PFSK-1 (cell line): Measurements from ENCODE around the gene S100A7.

Experiments
- FOXP2 ChIP-seq: optimal IDR thresholded peaks from 2 replicates; pipeline ENCODE3; 2011; ENCODE audit warnings: borderline replicate concordance, control low read depth, inconsistent platforms; ENCODE audit not compliant: insufficient read depth; ENCODE audit errors: extremely low read length, extremely low read depth
- POLR2AphosphoS5 ChIP-seq: IDR thresholded peaks from 2 replicates; pipeline ENCODE4 v1.6.1; 2012; ENCODE audit warnings: low read depth, mild to moderate bottlenecking, control low read depth, low read length, moderate library complexity
- REST ChIP-seq, 2 experiments: IDR thresholded peaks; 2 replicates each; pipeline versions ENCODE4 v1.6.1 to v1.8.0; 2011 to 2012; ENCODE audit warnings: low read depth in 2 of 2, low read length in 2 of 2, control low read depth in 1 of 2, inconsistent platforms in 1 of 2, mild to moderate bottlenecking in 1 of 2, moderate library complexity in 1 of 2; ENCODE audit not compliant: insufficient read depth in 1 of 2
- SIN3A ChIP-seq: IDR thresholded peaks from 2 replicates; pipeline ENCODE4 v1.6.1; 2012; ENCODE audit warnings: mild to moderate bottlenecking, low read length, moderate library complexity, borderline replicate concordance; ENCODE audit not compliant: insufficient read depth
- TAF1 ChIP-seq: IDR thresholded peaks from 2 replicates; pipeline ENCODE4 v1.6.1; 2012; ENCODE audit warnings: low read length, control low read depth, borderline replicate concordance; ENCODE audit not compliant: insufficient read depth

Gene S100A7

DNA sequence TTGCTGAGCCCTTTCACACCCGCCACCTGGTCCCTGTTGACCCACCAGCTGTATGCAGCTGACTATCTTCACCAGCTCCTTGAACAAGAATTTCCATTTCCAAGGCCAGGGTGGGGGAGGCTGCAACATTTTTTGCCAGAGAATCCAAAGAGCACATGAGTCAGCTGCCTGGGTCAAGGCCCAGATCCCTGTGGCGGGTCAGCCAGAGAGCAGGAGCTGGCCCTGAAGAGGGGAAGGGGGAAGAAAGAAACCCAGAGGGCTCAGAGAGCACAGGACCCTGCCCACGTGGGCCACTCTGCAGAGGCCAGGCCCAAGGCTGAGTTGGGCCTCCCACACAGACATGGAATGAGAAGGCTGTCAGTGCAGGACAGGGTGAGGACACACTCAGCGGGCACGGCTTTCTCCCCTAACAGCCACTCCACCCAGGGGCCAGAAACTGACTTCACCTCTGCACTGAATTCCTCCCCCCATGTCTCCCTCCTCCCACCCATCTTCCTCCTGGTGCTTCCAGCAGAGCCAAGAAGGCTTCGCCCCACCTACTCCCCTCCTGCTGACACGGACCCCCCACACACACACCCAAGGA lies 46.5 kb upstream of the S100A7 start:
- TF ChIP-seq POLR2AphosphoS5, result no peak
- no peak for TF ChIP-seq TAF1

DNA sequence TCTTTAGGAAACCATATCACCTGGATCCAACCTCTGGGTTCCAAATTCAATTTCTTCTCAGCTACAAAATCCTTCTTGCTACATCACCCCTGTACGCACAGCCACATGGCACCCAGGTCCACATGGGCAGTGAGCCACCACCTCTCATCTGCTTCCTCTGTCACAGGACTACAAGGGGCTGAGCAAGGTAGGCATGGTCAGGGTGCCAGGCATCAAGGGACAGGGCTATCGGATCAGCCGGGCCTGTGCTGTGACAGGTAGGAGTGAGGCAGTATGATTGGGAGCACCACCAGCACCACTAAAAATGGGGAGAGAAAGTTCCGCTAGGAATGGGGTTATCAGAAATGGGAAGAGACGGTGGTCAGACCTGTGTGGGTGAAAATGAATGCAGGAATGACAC lies 45.9 kb upstream of the S100A7 start:
- TF ChIP-seq SIN3A (no peak), REST (IDR thresholded peaks at IDR 0.05; ENCODE audit: insufficient read depth in 1 of 2, low read depth in 2 of 2, low read length in 2 of 2) (no peak), POLR2AphosphoS5 (no peak), TAF1 (no peak)

DNA sequence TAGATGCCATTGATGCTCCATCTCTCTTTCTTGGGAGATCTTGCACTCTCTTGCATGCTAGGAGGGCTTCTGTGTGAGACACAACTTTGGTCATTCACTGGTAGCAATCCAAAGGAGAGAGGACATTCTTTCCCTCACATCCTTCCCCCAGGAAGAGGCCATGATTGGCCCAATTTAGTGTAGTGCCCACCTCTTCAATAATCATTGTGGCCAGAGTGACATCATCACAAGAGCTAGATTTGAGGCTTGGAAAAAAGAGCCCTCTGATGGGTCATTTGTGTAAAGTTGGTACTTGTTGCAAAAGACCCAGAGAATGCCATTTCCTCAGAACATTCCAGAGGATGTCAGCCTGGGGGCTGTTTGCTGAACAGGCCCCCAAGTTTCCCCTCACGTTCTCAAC lies 45.1 kb upstream of the S100A7 start:
- TF ChIP-seq REST (IDR thresholded peaks at IDR 0.05; ENCODE audit: insufficient read depth in 1 of 2, low read depth in 2 of 2, low read length in 2 of 2) (no peak), TAF1 (no peak), POLR2AphosphoS5 (no peak), SIN3A (no peak), FOXP2 (no peak)

DNA sequence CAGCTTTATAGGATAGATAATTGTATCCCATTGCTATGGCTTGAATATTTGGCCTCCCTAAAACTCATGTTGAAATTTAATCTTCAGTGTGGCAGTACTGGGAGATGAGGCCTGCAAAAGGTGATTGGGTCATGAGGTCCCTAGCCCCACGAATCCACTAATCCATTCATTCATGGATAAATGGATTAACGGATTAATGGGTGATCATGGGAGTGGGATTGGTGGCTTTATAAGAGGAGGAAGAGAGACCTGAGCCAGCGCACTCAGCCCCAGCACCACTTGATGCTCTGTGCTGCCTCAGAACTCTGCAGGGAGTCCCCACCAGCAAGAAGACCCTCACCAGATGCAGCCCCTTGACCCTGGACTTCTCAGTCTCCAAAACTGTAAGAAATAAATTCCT lies 43.3 kb upstream of the S100A7 start:
- no peak for TF ChIP-seq FOXP2
- no peak for TF ChIP-seq TAF1
- no peak for TF ChIP-seq REST (IDR thresholded peaks at IDR 0.05; ENCODE audit: insufficient read depth in 1 of 2, low read depth in 2 of 2, low read length in 2 of 2)
- TF ChIP-seq SIN3A, result no peak
- TF ChIP-seq POLR2AphosphoS5, result no peak

- TF ChIP-seq SIN3A, result no peak
- TF ChIP-seq FOXP2, result no peak
- no peak for TF ChIP-seq POLR2AphosphoS5
- TF ChIP-seq REST (IDR thresholded peaks at IDR 0.05; ENCODE audit: insufficient read depth in 1 of 2, low read depth in 2 of 2, low read length in 2 of 2), result no peak
- no peak for TF ChIP-seq TAF1
Observed at GRCh38 chr1:153498746-153499145, 38.3 kb upstream of the S100A7 start.
